HEK293 (cell line): ENCODE results near the gene MRPS18A.
A peak's percentile ranks its signal among the peaks of the same experiment; 100 is the strongest.

ENCODE experiments used
- CTCF ChIA-PET: fragments of 350-600 bp; formaldehyde crosslinking; extraction: SDS; loops from one replicate; lab custom pipeline; 2021; ENCODE audit warnings: antibody characterized with exemption; lab: Yijun Ruan, JAX
- POLR2A ChIA-PET: fragments of 300-600 bp; formaldehyde crosslinking; extraction: SDS; loops from one replicate; lab custom pipeline; 2020; ENCODE audit warnings: antibody characterized with exemption, inconsistent platforms; lab: Yijun Ruan, JAX
- H3K27ac ChIP-seq: fragments of 200-500 bp; sonication (Bioruptor generic); 2 replicates; pipeline ENCODE4 v1.5.1; 2014; ENCODE audit warnings: low read depth, low read length, control low read depth, inconsistent platforms; ENCODE audit errors: extremely low read depth
- H3K36me3 ChIP-seq, 2 experiments: fragments of 200-500 bp in 1 of 2; sonication (Bioruptor generic) in 1 of 2; 1 replicate in 1 of 2; 2 replicates in 1 of 2; pipeline ENCODE4 v1.5.1; 2014 to 2017; ENCODE audit warnings: inconsistent platforms in 2 of 2, low read length in 2 of 2; ENCODE audit not compliant: control insufficient read depth in 2 of 2, insufficient read depth in 1 of 2
- H3K4me1 ChIP-seq: fragments of 200-500 bp; sonication (Bioruptor generic); 2 replicates; pipeline ENCODE4 v1.5.1; 2014; ENCODE audit warnings: mild to moderate bottlenecking, low read length, inconsistent platforms; ENCODE audit not compliant: control insufficient read depth, insufficient read depth
- H3K4me3 ChIP-seq: 2 replicates; pipeline ENCODE4 v1.5.1; 2011; ENCODE audit warnings: low read depth, mild to moderate bottlenecking, control low read depth, low read length, moderate library complexity
- H3K9me3 ChIP-seq: fragments of 200-500 bp; sonication (Bioruptor generic); 2 replicates; pipeline ENCODE4 v1.5.1; 2014; ENCODE audit warnings: low read depth, low read length, inconsistent platforms; ENCODE audit not compliant: control insufficient read depth, insufficient read depth
- IKZF3 ChIP-seq: fragments of 450-650 bp; IDR thresholded peaks from 2 replicates; pipeline ENCODE4 v1.5.0; 2018; ENCODE audit warnings: missing biosample characterization, mild to moderate bottlenecking, missing genetic modification characterization, moderate library complexity
- KLF7 ChIP-seq: fragments of 450-650 bp; formaldehyde crosslinking; IDR thresholded peaks from 2 replicates; pipeline ENCODE4 v1.5.1; 2016; ENCODE audit warnings: missing biosample characterization, missing genetic modification characterization, borderline replicate concordance
- PBX3 ChIP-seq: sonication (generic); formaldehyde crosslinking; IDR thresholded peaks from 2 replicates; pipeline ENCODE4 v1.8.1; 2022; ENCODE audit warnings: mild to moderate bottlenecking, moderate library complexity, missing genetic modification reagents
- PRDM1 ChIP-seq: fragments of 450-650 bp; formaldehyde crosslinking; IDR thresholded peaks from 2 replicates; pipeline ENCODE4; 2016; ENCODE audit warnings: missing biosample characterization, missing genetic modification characterization
- ZBTB48 ChIP-seq: fragments of 450-650 bp; formaldehyde crosslinking; IDR thresholded peaks from 2 replicates; pipeline ENCODE4 v1.5.1; 2016; ENCODE audit warnings: missing biosample characterization, missing genetic modification characterization
- ZNF148 ChIP-seq: fragments of 450-650 bp; formaldehyde crosslinking; IDR thresholded peaks from 2 replicates; pipeline ENCODE4 v1.5.0; 2017; ENCODE audit warnings: missing biosample characterization, missing genetic modification characterization, borderline replicate concordance
- ZNF274 ChIP-seq, 2 experiments: fragments of 200-500 bp in 1 of 2; fragments of 450-650 bp in 1 of 2; sonication (Bioruptor generic) in 1 of 2; formaldehyde crosslinking in 1 of 2; IDR thresholded peaks; 2 replicates each; pipeline versions ENCODE4 v1.5.1 to v1.6.1; 2014 to 2016; ENCODE audit warnings: borderline replicate concordance in 1 of 2, inconsistent platforms in 1 of 2, low read length in 1 of 2, missing biosample characterization in 1 of 2, missing genetic modification characterization in 1 of 2
- ZNF324 ChIP-seq: fragments of 450-650 bp; formaldehyde crosslinking; IDR thresholded peaks from 2 replicates; pipeline ENCODE4 v1.5.1; 2016; ENCODE audit warnings: missing biosample characterization, missing genetic modification characterization
- ZNF350 ChIP-seq: fragments of 450-650 bp; formaldehyde crosslinking; IDR thresholded peaks from 2 replicates; pipeline ENCODE4 v1.5.0; 2017; ENCODE audit warnings: missing biosample characterization, mild to moderate bottlenecking, missing genetic modification characterization
- ZNF423 ChIP-seq: fragments of 450-650 bp; formaldehyde crosslinking; IDR thresholded peaks from 2 replicates; pipeline ENCODE4 v1.5.1; 2016; ENCODE audit warnings: missing biosample characterization, missing genetic modification characterization
- ZNF488 ChIP-seq: fragments of 450-650 bp; formaldehyde crosslinking; IDR thresholded peaks from 2 replicates; pipeline ENCODE4 v1.5.1; 2016; ENCODE audit warnings: missing biosample characterization, missing genetic modification characterization
- ZNF548 ChIP-seq: fragments of 450-650 bp; formaldehyde crosslinking; IDR thresholded peaks from 2 replicates; pipeline ENCODE4 v1.5.1; 2016; ENCODE audit warnings: missing biosample characterization, missing genetic modification characterization
- ZNF623 ChIP-seq: fragments of 450-650 bp; formaldehyde crosslinking; IDR thresholded peaks from 2 replicates; pipeline ENCODE4 v1.5.1; 2016; ENCODE audit warnings: missing biosample characterization, missing genetic modification characterization
- ZNF626 ChIP-seq: fragments of 450-650 bp; sonication (Bioruptor Pico); formaldehyde crosslinking; IDR thresholded peaks from 2 replicates; pipeline ENCODE4 v1.5.1; 2018; ENCODE audit warnings: missing biosample characterization, missing genetic modification characterization, inconsistent platforms
- ZNF664 ChIP-seq: fragments of 450-650 bp; formaldehyde crosslinking; IDR thresholded peaks from 2 replicates; pipeline ENCODE4 v1.5.1; 2016; ENCODE audit warnings: missing biosample characterization, missing genetic modification characterization
- ZSCAN16 ChIP-seq: fragments of 450-650 bp; formaldehyde crosslinking; IDR thresholded peaks from 2 replicates; pipeline ENCODE4 v1.5.1; 2016; ENCODE audit warnings: missing biosample characterization, missing genetic modification characterization
- ZSCAN18 ChIP-seq: fragments of 450-650 bp; formaldehyde crosslinking; IDR thresholded peaks from 2 replicates; pipeline ENCODE4 v1.5.1; 2016; ENCODE audit warnings: missing biosample characterization, missing genetic modification characterization

The MRPS18A gene

GRCh38 chr6:43707767-43708166 is 20.2 kb upstream of the MRPS18A start (continued):
- 0 out of 2 replicates have a peak, but pooled peaks have one; percentile 53 for TF ChIP-seq ZNF324
- TF ChIP-seq IKZF3 (tag by site-specific recombination), result peak; percentile 83
- no peak for TF ChIP-seq ZNF274 (IDR thresholded peaks at IDR 0.05; ENCODE audit: low read length)
- TF ChIP-seq ZNF274 (tag by site-specific recombination; IDR thresholded peaks at IDR 0.05; ENCODE audit: borderline replicate concordance), result no peak
- TF ChIP-seq PBX3 (CRISPR knock-in tag), result no peak
- no peak for TF ChIP-seq ZNF548 (tag by site-specific recombination)
- TF ChIP-seq ZNF488, result peak; percentile 84
- TF ChIP-seq ZSCAN18 (tag by site-specific recombination), result no peak
- no peak for TF ChIP-seq ZNF623 (tag by site-specific recombination)
- TF ChIP-seq PRDM1 (tag by site-specific recombination), result no peak
- TF ChIP-seq ZNF423 (tag by site-specific recombination), result no peak
- TF ChIP-seq ZSCAN16 (tag by site-specific recombination), result no peak
- no peak for TF ChIP-seq ZNF626 (tag by site-specific recombination)
- no peak for TF ChIP-seq ZBTB48 (tag by site-specific recombination)

- CTCF ChIA-PET, result interaction anchor here (2.2 kb wide), 1 partner anchor 65 kb away, joined by 5 read pairs; no protein-coding TSS in a partner anchor
- no peak for TF ChIP-seq ZNF148 (tag by site-specific recombination)
- peak; percentile 62; the same call in 1 of the 2 replicates for TF ChIP-seq ZNF664 (tag by site-specific recombination)
- TF ChIP-seq ZNF350 (tag by site-specific recombination), result no peak
- TF ChIP-seq, all 188 proteins: peak for 1
- H3K4me1 ChIP-seq, result peaks cover 23% of the 10 kb centered on the region
- no peaks in the 10 kb centered on the region for H3K36me3 ChIP-seq
- no peak overlapping the region for H3K4me3 ChIP-seq
- POLR2A ChIA-PET, result no interaction called here
- H3K27ac ChIP-seq, result no peak overlapping the region; the same call in 1 of the 2 replicates
- no peaks in the 10 kb centered on the region for H3K9me3 ChIP-seq
These were observed 19.7 kb upstream of the MRPS18A start for GRCh38 chr6:43707269-43707668.

- Histone ChIP-seq H3K9me3 (no peaks in the 10 kb centered on the region), H3K4me1 (peaks cover 26% of the 10 kb centered on the region), H3K4me3 (no peak overlapping the region), H3K36me3 (no peaks in the 10 kb centered on the region), H3K27ac (no peak overlapping the region)
- ChIA-PET POLR2A (interaction anchor here (0.7 kb wide), 1 partner anchor 39 kb away, joined by 3 read pairs; no protein-coding TSS in a partner anchor), CTCF (interaction anchor here (0.6 to 2.2 kb wide), 3 partner anchors 11 to 66 kb away, joined by 4 to 5 read pairs (median 4); no protein-coding TSS in a partner anchor)
- TF ChIP-seq KLF7, result no peak
These were observed 19.2 kb upstream of the MRPS18A start for GRCh38 chr6:43706788-43707187.
